ENCODE data around the gene HOXC5.

DNA sequence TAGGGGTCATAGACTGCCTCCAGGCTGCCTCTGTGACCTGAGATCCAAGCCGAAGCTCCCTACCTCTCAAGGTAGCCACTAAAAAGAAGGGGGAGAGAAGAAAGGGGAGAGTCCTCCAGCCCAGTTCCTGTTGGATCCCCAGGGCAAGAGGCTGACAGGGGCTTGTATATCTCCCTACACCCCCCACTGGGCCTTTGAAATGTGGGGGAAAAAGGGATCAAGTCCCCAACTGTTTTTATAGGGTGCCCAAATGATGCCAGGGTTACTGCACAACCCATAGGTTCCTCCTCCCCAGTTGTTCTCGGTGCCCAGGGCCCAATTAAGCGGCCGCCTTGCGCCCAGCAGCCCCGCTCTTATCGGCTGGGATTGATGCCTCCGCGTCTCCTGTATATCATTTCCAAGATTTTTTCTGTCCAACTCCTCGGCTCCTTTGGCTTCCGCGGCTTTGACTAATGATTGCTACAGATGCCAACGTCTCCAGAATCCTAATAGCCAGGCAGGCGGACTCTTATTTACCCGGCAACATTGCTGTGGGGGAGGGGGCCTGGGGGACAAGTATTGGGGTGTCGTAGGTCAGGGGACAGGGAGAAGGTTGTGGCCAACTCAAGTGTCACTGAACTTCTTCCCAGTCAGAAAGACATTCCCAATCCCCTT lies 13.1 kb downstream of the HOXC5 start:
- TF ChIP-seq, protein P1, sequence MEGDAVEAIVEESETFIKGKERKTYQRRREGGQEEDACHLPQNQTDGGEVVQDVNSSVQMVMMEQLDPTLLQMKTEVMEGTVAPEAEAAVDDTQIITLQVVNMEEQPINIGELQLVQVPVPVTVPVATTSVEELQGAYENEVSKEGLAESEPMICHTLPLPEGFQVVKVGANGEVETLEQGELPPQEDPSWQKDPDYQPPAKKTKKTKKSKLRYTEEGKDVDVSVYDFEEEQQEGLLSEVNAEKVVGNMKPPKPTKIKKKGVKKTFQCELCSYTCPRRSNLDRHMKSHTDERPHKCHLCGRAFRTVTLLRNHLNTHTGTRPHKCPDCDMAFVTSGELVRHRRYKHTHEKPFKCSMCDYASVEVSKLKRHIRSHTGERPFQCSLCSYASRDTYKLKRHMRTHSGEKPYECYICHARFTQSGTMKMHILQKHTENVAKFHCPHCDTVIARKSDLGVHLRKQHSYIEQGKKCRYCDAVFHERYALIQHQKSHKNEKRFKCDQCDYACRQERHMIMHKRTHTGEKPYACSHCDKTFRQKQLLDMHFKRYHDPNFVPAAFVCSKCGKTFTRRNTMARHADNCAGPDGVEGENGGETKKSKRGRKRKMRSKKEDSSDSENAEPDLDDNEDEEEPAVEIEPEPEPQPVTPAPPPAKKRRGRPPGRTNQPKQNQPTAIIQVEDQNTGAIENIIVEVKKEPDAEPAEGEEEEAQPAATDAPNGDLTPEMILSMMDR (IDR thresholded peaks at IDR 0.05), result no peak
- TF ChIP-seq POLR2A (IDR thresholded peaks at IDR 0.05), result no peak
